Measurements from ENCODE around the gene GUCY1A2. TPM values are rescaled to one million over a fixed set of nuclear protein-coding genes. Genes with fewer than 3 reads are reported as not detected.

The GUCY1A2 gene
- total and polyA plus RNA-seq, 2 donors (not counting 1 experiment from before 2014, with no cell fraction given), result not detected

DNA sequence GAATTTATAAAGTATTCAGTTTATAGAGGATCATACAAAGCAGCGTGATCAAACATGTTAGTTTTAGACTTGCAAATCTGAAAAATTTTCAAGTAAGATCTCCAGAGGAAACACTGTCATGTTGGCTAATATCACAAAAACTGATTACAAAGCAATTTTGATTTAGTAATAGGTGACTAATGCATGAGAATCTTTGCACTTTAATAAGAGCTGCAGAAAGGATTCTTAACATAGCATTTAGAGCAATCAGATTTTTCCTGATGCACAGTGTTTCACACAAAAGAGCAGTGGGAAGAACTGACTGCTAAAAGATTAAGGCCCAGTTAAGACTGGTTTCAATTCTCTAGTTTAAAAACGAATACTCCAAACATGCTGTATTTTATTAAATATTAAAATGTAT, 321.2 kb downstream of the GUCY1A2 start:
- H3K79me2 ChIP-seq (ENCODE audit: control insufficient read depth, insufficient read depth, low read length), result no peaks in the 10 kb centered on the region
- Mint-ChIP-seq H3K9me3 (ENCODE audit: insufficient read depth) (no peaks in the 10 kb centered on the region), H3K27ac (no peak overlapping the region), H3K4me1 (no peaks in the 10 kb centered on the region), H3K27me3 (no peaks in the 10 kb centered on the region), H3K4me3 (no peak overlapping the region)
- H2AFZ ChIP-seq (ENCODE audit: insufficient read depth, low read depth, low read length, poor library complexity, severe bottlenecking), result no peak overlapping the region
- no peaks in the 10 kb centered on the region for H3K9me3 ChIP-seq (ENCODE audit: control extremely low read depth in 1 of 3, control insufficient read depth in 2 of 3, insufficient read depth in 1 of 3, low read length in 2 of 3)
- no peak overlapping the region for H3K4me2 ChIP-seq (replicated peaks; ENCODE audit: low read depth, low read length, poor library complexity, severe bottlenecking)
- intact Hi-C loops (cut with micrococcal nuclease), result no loop called here
- CTCF ChIA-PET, result no interaction called here
- H3K27ac ChIP-seq (ENCODE audit: low read length in 2 of 2), result no peak overlapping the region
- no peak overlapping the region for H3K9ac ChIP-seq (ENCODE audit: low read length)
- ATAC-seq (ENCODE audit: low read depth), result no peak
- POLR2A ChIA-PET, result no interaction called here
- H4K20me1 ChIP-seq (ENCODE audit: control insufficient read depth, insufficient read depth, low read length, poor library complexity, severe bottlenecking), result no peaks in the 10 kb centered on the region
- H3K4me1 ChIP-seq (ENCODE audit: control insufficient read depth in 2 of 2, insufficient read depth in 2 of 2, low read length in 2 of 2), result no peaks in the 10 kb centered on the region
- no peak for TF ChIP-seq EZH2 (IDR thresholded peaks at IDR 0.05; ENCODE audit: borderline replicate concordance, insufficient read depth, low read depth, low read length, poor library complexity, severe bottlenecking)
- no peak for TF ChIP-seq CTCF (IDR thresholded peaks at IDR 0.05)
- no CpG with 5 or more reads among the region's 2 CpGs for WGBS (ENCODE audit: insufficient coverage)
- H3K36me3 ChIP-seq (replicated peaks in 1 of 2; ENCODE audit: control extremely low read depth in 1 of 2, control insufficient read depth in 1 of 2, extremely low read depth in 1 of 2, insufficient read depth in 2 of 2, low read length in 1 of 2), result no peaks in the 10 kb centered on the region
- H3K4me3 ChIP-seq (ENCODE audit: control extremely low read depth in 1 of 5, extremely low read depth in 1 of 5, insufficient read depth in 1 of 5, low read depth in 2 of 5, low read length in 4 of 5), result no peak overlapping the region
- no peak for DNase-seq
- H3K27me3 ChIP-seq (replicated peaks in 1 of 4; ENCODE audit: control extremely low read depth in 1 of 4, control insufficient read depth in 3 of 4, insufficient read depth in 4 of 4, low read length in 3 of 4), result no peaks in the 10 kb centered on the region

- H3K27ac ChIP-seq (ENCODE audit: low read length in 2 of 2), result no peak overlapping the region
- H3K4me1 Mint-ChIP-seq, result no peaks in the 10 kb centered on the region
- no peak for DNase-seq
- no peaks in the 10 kb centered on the region for H3K9me3 Mint-ChIP-seq (ENCODE audit: insufficient read depth)
- ChIA-PET POLR2A (no interaction called here), CTCF (no interaction called here)
- no peak overlapping the region for H3K4me3 Mint-ChIP-seq
- ATAC-seq (ENCODE audit: low read depth), result no peak
- intact Hi-C loops (cut with micrococcal nuclease), result no loop called here
- H3K36me3 ChIP-seq (replicated peaks in 1 of 2; ENCODE audit: control extremely low read depth in 1 of 2, control insufficient read depth in 1 of 2, extremely low read depth in 1 of 2, insufficient read depth in 2 of 2, low read length in 1 of 2), result no peaks in the 10 kb centered on the region
- no peak for TF ChIP-seq EZH2 (IDR thresholded peaks at IDR 0.05; ENCODE audit: borderline replicate concordance, insufficient read depth, low read depth, low read length, poor library complexity, severe bottlenecking)
- no peak for TF ChIP-seq CTCF (IDR thresholded peaks at IDR 0.05)
- no peak overlapping the region for H3K27ac Mint-ChIP-seq
- H3K4me1 ChIP-seq (ENCODE audit: control insufficient read depth in 2 of 2, insufficient read depth in 2 of 2, low read length in 2 of 2), result no peaks in the 10 kb centered on the region
- H3K4me3 ChIP-seq (ENCODE audit: control extremely low read depth in 1 of 5, extremely low read depth in 1 of 5, insufficient read depth in 1 of 5, low read depth in 2 of 5, low read length in 4 of 5), result no peak overlapping the region
- H2AFZ ChIP-seq (ENCODE audit: insufficient read depth, low read depth, low read length, poor library complexity, severe bottlenecking), result no peak overlapping the region
- no peaks in the 10 kb centered on the region for H3K9me3 ChIP-seq (ENCODE audit: control extremely low read depth in 1 of 3, control insufficient read depth in 2 of 3, insufficient read depth in 1 of 3, low read length in 2 of 3)
- H3K27me3 Mint-ChIP-seq, result no peaks in the 10 kb centered on the region
- H3K4me2 ChIP-seq (replicated peaks; ENCODE audit: low read depth, low read length, poor library complexity, severe bottlenecking), result no peak overlapping the region
- no peak overlapping the region for H3K9ac ChIP-seq (ENCODE audit: low read length)
- H4K20me1 ChIP-seq (ENCODE audit: control insufficient read depth, insufficient read depth, low read length, poor library complexity, severe bottlenecking), result no peaks in the 10 kb centered on the region
- no peaks in the 10 kb centered on the region for H3K79me2 ChIP-seq (ENCODE audit: control insufficient read depth, insufficient read depth, low read length)
- no CpG with 5 or more reads among the region's 2 CpGs for WGBS (ENCODE audit: insufficient coverage)
- H3K27me3 ChIP-seq (replicated peaks in 1 of 4; ENCODE audit: control extremely low read depth in 1 of 4, control insufficient read depth in 3 of 4, insufficient read depth in 4 of 4, low read length in 3 of 4), result no peaks in the 10 kb centered on the region
Measured at GRCh38 chr11:106695506-106695905, 322.8 kb downstream of the GUCY1A2 start.

Measured in B cell (primary cell).